B cell (primary cell): ENCODE results near the gene ADARB2. TPM values are rescaled to one million over a fixed set of nuclear protein-coding genes. Genes with fewer than 3 reads are reported as not detected.

Experiments used
- ATAC-seq: fragments of 200-7000 bp; cut with Tn5 transposase; one replicate; pipeline ENCODE4 v1.10.0; 2021; ENCODE audit warnings: low read depth, mild to moderate bottlenecking, moderate number of reproducible peaks, moderate library complexity
- CTCF ChIA-PET: fragments of 350-600 bp; sonication (Branson Sonifier 250); formaldehyde crosslinking; loops from one replicate; lab custom pipeline; 2021; ENCODE audit warnings: antibody characterized with exemption, inconsistent platforms; lab: Charles Lee
- POLR2A ChIA-PET: fragments of 350-600 bp; sonication (Branson Sonifier 250); formaldehyde crosslinking; loops from one replicate; lab custom pipeline; 2021; ENCODE audit warnings: antibody characterized with exemption; lab: Charles Lee
- DNase-seq: peaks from one replicate; pipeline ENCODE4 v3.0.0; 2013
- H2AFZ ChIP-seq: 2 replicates; pipeline ENCODE4 v1.6.1; 2012; ENCODE audit warnings: mild to moderate bottlenecking, low read depth, low read length; ENCODE audit not compliant: insufficient read depth, poor library complexity, severe bottlenecking
- H3K27ac ChIP-seq, 2 donors: 1 replicate in 1 of 2; 2 replicates in 1 of 2; pipeline ENCODE4 v1.5.1; 2012 to 2013; ENCODE audit warnings: low read length in 2 of 2, mild to moderate bottlenecking in 2 of 2, moderate library complexity in 1 of 2
- H3K27me3 ChIP-seq, 4 experiments: fragments of 200-600 bp in 1 of 4; sonication (generic) in 1 of 4; replicated peaks in 1 of 4; 1 replicate in 2 of 4; 2 replicates in 2 of 4; pipeline versions ENCODE4 v1.6.1 to v1.7.0; 2013 to 2016; ENCODE audit warnings: low read length in 3 of 4, mild to moderate bottlenecking in 2 of 4, mixed read lengths in 1 of 4, moderate library complexity in 1 of 4; ENCODE audit not compliant: insufficient read depth in 4 of 4, control insufficient read depth in 3 of 4; ENCODE audit errors: control extremely low read depth in 1 of 4
- H3K36me3 ChIP-seq, 2 experiments: replicated peaks in 1 of 2; 1 replicate in 1 of 2; 2 replicates in 1 of 2; pipeline versions ENCODE4 v1.6.1 to v1.7.1; 2013; ENCODE audit warnings: low read length in 1 of 2; ENCODE audit not compliant: insufficient read depth in 2 of 2, control insufficient read depth in 1 of 2; ENCODE audit errors: control extremely low read depth in 1 of 2, extremely low read depth in 1 of 2
- H3K4me1 ChIP-seq, 2 donors: fragments of 200-600 bp in 1 of 2; sonication (generic) in 1 of 2; 1 replicate in 1 of 2; 2 replicates in 1 of 2; pipeline versions ENCODE4 v1.5.1 to v1.6.1; 2013 to 2017; ENCODE audit warnings: low read length in 2 of 2; ENCODE audit not compliant: control insufficient read depth in 2 of 2, insufficient read depth in 2 of 2
- H3K4me2 ChIP-seq: replicated peaks from 2 replicates; pipeline ENCODE3; 2012; ENCODE audit warnings: mild to moderate bottlenecking, low read depth, low read length; ENCODE audit not compliant: poor library complexity, severe bottlenecking
- H3K4me3 ChIP-seq, 5 experiments: fragments of 200-600 bp in 1 of 5; sonication (generic) in 1 of 5; 1 replicate in 3 of 5; 2 replicates in 2 of 5; pipeline versions ENCODE4 v1.5.1 to v1.7.0; 2011 to 2016; ENCODE audit warnings: low read length in 4 of 5, mild to moderate bottlenecking in 4 of 5, low read depth in 2 of 5, control low read depth in 1 of 5, moderate library complexity in 1 of 5; ENCODE audit not compliant: insufficient read depth in 1 of 5; ENCODE audit errors: control extremely low read depth in 1 of 5, extremely low read depth in 1 of 5
- H3K79me2 ChIP-seq: fragments of 200-600 bp; sonication (generic); one replicate; pipeline ENCODE4 v1.6.0; 2016; ENCODE audit warnings: low read length; ENCODE audit not compliant: control insufficient read depth, insufficient read depth
- H3K9ac ChIP-seq: fragments of 200-600 bp; sonication (generic); 2 replicates; pipeline ENCODE4 v1.6.1; 2017; ENCODE audit warnings: mild to moderate bottlenecking, low read length, moderate library complexity
- H3K9me3 ChIP-seq, 3 donors: one replicate each; pipeline versions ENCODE4 v1.6.1 to v1.7.1; 2013; ENCODE audit warnings: low read length in 2 of 3; ENCODE audit not compliant: control insufficient read depth in 2 of 3, insufficient read depth in 1 of 3; ENCODE audit errors: control extremely low read depth in 1 of 3
- H4K20me1 ChIP-seq: 2 replicates; pipeline ENCODE4 v1.6.0; 2012; ENCODE audit warnings: mild to moderate bottlenecking, low read length; ENCODE audit not compliant: insufficient read depth, control insufficient read depth, poor library complexity, severe bottlenecking
- H3K27ac Mint-ChIP-seq: one replicate; pipeline ENCODE4 v1.8.0; 2021; ENCODE audit warnings: mixed read lengths
- H3K27me3 Mint-ChIP-seq: one replicate; pipeline ENCODE4 v1.8.0; 2021; ENCODE audit warnings: mixed read lengths
- H3K4me1 Mint-ChIP-seq: one replicate; pipeline ENCODE4 v1.8.0; 2021; ENCODE audit warnings: mixed read lengths
- H3K4me3 Mint-ChIP-seq: one replicate; pipeline ENCODE4 v1.8.0; 2021; ENCODE audit warnings: mixed read lengths
- H3K9me3 Mint-ChIP-seq: one replicate; pipeline ENCODE4 v1.8.0; 2022; ENCODE audit warnings: mixed read lengths; ENCODE audit not compliant: insufficient read depth
- CTCF ChIP-seq: fragments of 200-600 bp; IDR thresholded peaks from one replicate; pipeline ENCODE4 v1.8.0; 2022; ENCODE audit warnings: antibody characterized with exemption, mild to moderate bottlenecking
- EZH2 ChIP-seq: IDR thresholded peaks from 2 replicates; pipeline ENCODE4 v1.6.1; 2012; ENCODE audit warnings: borderline replicate concordance, low read depth, mild to moderate bottlenecking, moderate library complexity, low read length; ENCODE audit not compliant: insufficient read depth, poor library complexity, severe bottlenecking
- WGBS: methylation state at CpG from one replicate; pipeline ENCODE4 v1.1.5; 2013; ENCODE audit warnings: missing lambda C conversion rate; ENCODE audit not compliant: insufficient coverage; 5-methylcytosine and 5-hydroxymethylcytosine counted together
- intact Hi-C: fragments of 100-400 bp; cut with micrococcal nuclease; formaldehyde crosslinking; loops from one replicate; pipeline ENCODE4 v1.10.0; 2022
- polyA plus RNA-seq: library from polyadenylated mRNA; depleted of rRNA; stranded (reverse); fragments of >200 nt; gene quantifications from 2 replicates; pipeline ENCODE4 v1.2.3, GENCODE V29; 2012
- total RNA-seq, 2 donors: library from RNA; stranded (reverse); fragments of 120-200 nt in 1 of 2; gene quantifications; 1 replicate in 1 of 2; 2 replicates in 1 of 2; pipeline versions ENCODE4 v1.2.3 to v1.2.4, GENCODE V29; 2013 to 2022

Gene ADARB2
- total and polyA plus RNA-seq, 2 donors (not counting 1 experiment from before 2014, with no cell fraction given): 0.13 to 0.96 TPM

- H3K9me3 Mint-ChIP-seq: no peaks in the 10 kb centered on the region
- Histone ChIP-seq H3K36me3 (no peaks in the 10 kb centered on the region), H2AFZ (no peak overlapping the region), H4K20me1 (no peaks in the 10 kb centered on the region), H3K4me2 (no peak overlapping the region), H3K4me1 (peaks cover 13 to 15% of the 10 kb centered on the region in 2 donors), H3K4me3 (no peak overlapping the region), H3K79me2 (no peaks in the 10 kb centered on the region), H3K9me3 (peaks cover 0 to 6% (median 0%) of the 10 kb centered on the region in 3 donors), H3K27ac (no peak overlapping the region), H3K27me3 (peaks cover 0 to 50% (median 7%) of the 10 kb centered on the region in 4 experiments), H3K9ac (no peak overlapping the region)
- intact Hi-C loops: no loop called here
- no peak overlapping the region for H3K4me3 Mint-ChIP-seq
- no CpG with 5 or more reads among the region's 5 CpGs for WGBS
- no peak for DNase-seq
- peaks cover 20% of the 10 kb centered on the region for H3K4me1 Mint-ChIP-seq
- no peak for TF ChIP-seq CTCF
- no peak for TF ChIP-seq EZH2
- H3K27ac Mint-ChIP-seq: no peak overlapping the region
- no peak for ATAC-seq
- CTCF ChIA-PET: no interaction called here
- peaks cover 46% of the 10 kb centered on the region for H3K27me3 Mint-ChIP-seq
- POLR2A ChIA-PET: no interaction called here
These were observed 124.4 kb downstream of the ADARB2 start for GRCh38 chr10:1612908-1613307.

GRCh38 chr10:1611936-1612550 is 125.3 kb downstream of the ADARB2 start:
- H3K27me3 Mint-ChIP-seq: peaks cover 48% of the 10 kb centered on the region
- 75% methylated on average over 15 of the region's 21 CpGs for WGBS
- no peaks in the 10 kb centered on the region for H3K9me3 Mint-ChIP-seq
- peaks cover 0 to 9% (median 0%) of the 10 kb centered on the region in 3 donors for H3K9me3 ChIP-seq
- ATAC-seq: no peak
- TF ChIP-seq CTCF (no peak), EZH2 (no peak)
- ChIA-PET CTCF (no interaction called here), POLR2A (no interaction called here)
- peaks cover 0 to 52% (median 10%) of the 10 kb centered on the region in 4 experiments for H3K27me3 ChIP-seq
- H3K4me1 ChIP-seq: peaks cover 11 to 13% of the 10 kb centered on the region in 2 donors
- no peaks in the 10 kb centered on the region for H4K20me1 ChIP-seq
- H3K9ac ChIP-seq: no peak overlapping the region
- H3K4me2 ChIP-seq: no peak overlapping the region
- H3K36me3 ChIP-seq: no peaks in the 10 kb centered on the region
- H3K27ac Mint-ChIP-seq: no peak overlapping the region
- no peak overlapping the region for H3K27ac ChIP-seq
- H3K4me1 Mint-ChIP-seq: peaks cover 14% of the 10 kb centered on the region
- H3K79me2 ChIP-seq: no peaks in the 10 kb centered on the region
- DNase-seq: no peak
- no peak overlapping the region for H3K4me3 ChIP-seq
- intact Hi-C loops: no loop called here
- no peak overlapping the region for H2AFZ ChIP-seq
- H3K4me3 Mint-ChIP-seq: no peak overlapping the region
